Measurements from ENCODE around the gene EYS.

Gene EYS

DNA sequence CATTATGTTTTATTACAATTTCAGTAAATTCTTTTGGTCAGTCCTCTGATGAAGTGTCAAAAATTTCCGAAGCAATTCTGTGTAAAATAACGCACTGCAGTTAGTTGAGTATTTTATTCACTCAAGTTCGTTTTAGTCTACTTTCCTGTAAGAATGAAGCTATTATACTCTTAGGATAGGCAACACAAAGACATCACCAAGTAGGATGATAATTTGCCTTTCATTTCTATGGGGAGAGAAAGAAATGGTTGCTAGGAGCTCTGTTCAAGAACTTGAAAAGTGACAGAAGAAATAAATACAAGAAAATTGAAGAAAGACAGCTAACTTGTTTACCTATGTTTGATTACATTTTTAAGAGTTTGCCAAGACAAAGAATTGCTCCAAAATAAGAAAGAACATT is 290.4 kb downstream of the EYS start:
- TF ChIP-seq POLR2AphosphoS5 (IDR thresholded peaks at IDR 0.05; ENCODE audit: low read depth, low read length) (no peak), FOXP2 (optimal IDR thresholded peaks at IDR 0.05; ENCODE audit: borderline replicate concordance, extremely low read depth, extremely low read length, insufficient read depth) (no peak)

DNA sequence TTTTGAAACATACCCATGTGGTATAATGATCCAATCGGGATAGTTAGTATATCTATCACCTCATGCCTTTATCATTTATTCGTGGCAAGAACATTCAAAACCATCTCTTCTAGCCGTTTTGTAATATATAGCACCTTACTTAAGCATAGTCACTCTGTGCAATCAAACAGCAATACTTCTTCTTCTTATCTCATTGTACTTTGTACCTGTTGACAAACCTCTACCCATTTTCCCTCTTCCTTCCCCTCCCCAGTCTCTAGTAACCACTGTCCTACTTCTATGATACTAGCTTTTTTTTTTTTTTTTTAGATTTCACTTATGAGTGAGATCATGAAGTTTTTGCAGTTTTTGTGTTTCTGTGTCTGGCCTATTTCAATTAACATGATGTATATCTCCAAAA is 296.7 kb downstream of the EYS start:
- no peak for TF ChIP-seq TAF1 (IDR thresholded peaks at IDR 0.05; ENCODE audit: borderline replicate concordance, insufficient read depth, low read length)
- TF ChIP-seq SIN3A (IDR thresholded peaks at IDR 0.05; ENCODE audit: borderline replicate concordance, insufficient read depth, low read length), result no peak
- TF ChIP-seq, protein P1, sequence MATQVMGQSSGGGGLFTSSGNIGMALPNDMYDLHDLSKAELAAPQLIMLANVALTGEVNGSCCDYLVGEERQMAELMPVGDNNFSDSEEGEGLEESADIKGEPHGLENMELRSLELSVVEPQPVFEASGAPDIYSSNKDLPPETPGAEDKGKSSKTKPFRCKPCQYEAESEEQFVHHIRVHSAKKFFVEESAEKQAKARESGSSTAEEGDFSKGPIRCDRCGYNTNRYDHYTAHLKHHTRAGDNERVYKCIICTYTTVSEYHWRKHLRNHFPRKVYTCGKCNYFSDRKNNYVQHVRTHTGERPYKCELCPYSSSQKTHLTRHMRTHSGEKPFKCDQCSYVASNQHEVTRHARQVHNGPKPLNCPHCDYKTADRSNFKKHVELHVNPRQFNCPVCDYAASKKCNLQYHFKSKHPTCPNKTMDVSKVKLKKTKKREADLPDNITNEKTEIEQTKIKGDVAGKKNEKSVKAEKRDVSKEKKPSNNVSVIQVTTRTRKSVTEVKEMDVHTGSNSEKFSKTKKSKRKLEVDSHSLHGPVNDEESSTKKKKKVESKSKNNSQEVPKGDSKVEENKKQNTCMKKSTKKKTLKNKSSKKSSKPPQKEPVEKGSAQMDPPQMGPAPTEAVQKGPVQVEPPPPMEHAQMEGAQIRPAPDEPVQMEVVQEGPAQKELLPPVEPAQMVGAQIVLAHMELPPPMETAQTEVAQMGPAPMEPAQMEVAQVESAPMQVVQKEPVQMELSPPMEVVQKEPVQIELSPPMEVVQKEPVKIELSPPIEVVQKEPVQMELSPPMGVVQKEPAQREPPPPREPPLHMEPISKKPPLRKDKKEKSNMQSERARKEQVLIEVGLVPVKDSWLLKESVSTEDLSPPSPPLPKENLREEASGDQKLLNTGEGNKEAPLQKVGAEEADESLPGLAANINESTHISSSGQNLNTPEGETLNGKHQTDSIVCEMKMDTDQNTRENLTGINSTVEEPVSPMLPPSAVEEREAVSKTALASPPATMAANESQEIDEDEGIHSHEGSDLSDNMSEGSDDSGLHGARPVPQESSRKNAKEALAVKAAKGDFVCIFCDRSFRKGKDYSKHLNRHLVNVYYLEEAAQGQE (IDR thresholded peaks at IDR 0.05; ENCODE audit: insufficient read depth in 1 of 2, low read depth in 2 of 2, low read length in 2 of 2), result no peak
- TF ChIP-seq POLR2AphosphoS5 (IDR thresholded peaks at IDR 0.05; ENCODE audit: low read depth, low read length), result no peak
- TF ChIP-seq FOXP2 (optimal IDR thresholded peaks at IDR 0.05; ENCODE audit: borderline replicate concordance, extremely low read depth, extremely low read length, insufficient read depth), result no peak

GRCh38 chr6:65402564-65402963 is 304.5 kb downstream of the EYS start:
- TF ChIP-seq FOXP2 (optimal IDR thresholded peaks at IDR 0.05; ENCODE audit: borderline replicate concordance, extremely low read depth, extremely low read length, insufficient read depth) (no peak), SIN3A (IDR thresholded peaks at IDR 0.05; ENCODE audit: borderline replicate concordance, insufficient read depth, low read length) (no peak), TAF1 (IDR thresholded peaks at IDR 0.05; ENCODE audit: borderline replicate concordance, insufficient read depth, low read length) (no peak), POLR2AphosphoS5 (IDR thresholded peaks at IDR 0.05; ENCODE audit: low read depth, low read length) (no peak)
- TF ChIP-seq, protein P1 (IDR thresholded peaks at IDR 0.05; ENCODE audit: insufficient read depth in 1 of 2, low read depth in 2 of 2, low read length in 2 of 2), result no peak

DNA sequence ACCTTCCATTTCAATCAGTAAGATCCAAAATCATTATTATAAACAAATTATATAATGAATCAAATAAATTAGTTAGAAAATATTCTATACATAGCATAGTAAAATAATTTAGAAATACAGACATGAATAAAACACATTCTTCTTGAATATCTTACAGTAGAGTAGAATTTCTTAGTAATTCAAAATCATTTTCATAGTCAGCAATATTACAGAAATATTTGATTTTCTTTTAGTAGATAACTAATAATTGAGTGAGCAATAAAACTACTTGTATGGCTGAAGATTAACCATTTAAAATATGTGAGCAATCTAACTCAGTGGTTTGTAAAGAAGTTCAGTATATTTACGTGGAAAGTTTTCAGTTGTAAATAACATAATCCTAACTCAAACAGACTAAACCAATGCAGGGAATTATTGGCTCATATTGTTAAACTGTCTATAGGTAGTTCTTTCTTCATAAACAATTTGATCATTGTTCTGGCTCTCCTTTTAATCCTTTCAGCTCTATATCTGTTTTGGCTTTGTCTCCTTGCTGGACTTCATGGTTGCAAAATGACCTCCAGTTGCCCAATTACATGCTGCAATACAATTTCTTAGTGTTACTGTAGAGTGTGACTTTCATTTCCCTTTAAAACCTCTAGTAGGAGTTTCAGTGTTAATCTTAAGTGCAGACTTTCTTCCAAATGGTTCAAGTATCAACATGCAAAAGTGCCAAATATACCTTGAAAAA is 307.5 kb downstream of the EYS start:
- TF ChIP-seq SIN3A (IDR thresholded peaks at IDR 0.05; ENCODE audit: borderline replicate concordance, insufficient read depth, low read length) (no peak), POLR2AphosphoS5 (IDR thresholded peaks at IDR 0.05; ENCODE audit: low read depth, low read length) (no peak), TAF1 (IDR thresholded peaks at IDR 0.05; ENCODE audit: borderline replicate concordance, insufficient read depth, low read length) (no peak), FOXP2 (optimal IDR thresholded peaks at IDR 0.05; ENCODE audit: borderline replicate concordance, extremely low read depth, extremely low read length, insufficient read depth) (no peak)
- TF ChIP-seq, protein P1 (IDR thresholded peaks at IDR 0.05; ENCODE audit: insufficient read depth in 1 of 2, low read depth in 2 of 2, low read length in 2 of 2), result no peak

- TF ChIP-seq POLR2AphosphoS5 (IDR thresholded peaks at IDR 0.05; ENCODE audit: low read depth, low read length) (no peak), TAF1 (IDR thresholded peaks at IDR 0.05; ENCODE audit: borderline replicate concordance, insufficient read depth, low read length) (no peak), SIN3A (IDR thresholded peaks at IDR 0.05; ENCODE audit: borderline replicate concordance, insufficient read depth, low read length) (no peak), FOXP2 (optimal IDR thresholded peaks at IDR 0.05; ENCODE audit: borderline replicate concordance, extremely low read depth, extremely low read length, insufficient read depth) (no peak)
- TF ChIP-seq, protein P1 (IDR thresholded peaks at IDR 0.05; ENCODE audit: insufficient read depth in 1 of 2, low read depth in 2 of 2, low read length in 2 of 2), result no peak
Measured at GRCh38 chr6:65398851-65399250, 308.2 kb downstream of the EYS start.
